OCI-LY1 (cell line): ENCODE measurements around the gene CTSK.
A peak's percentile ranks its signal among the peaks of the same experiment; 100 is the strongest.

Source experiments
- H2AFZ ChIP-seq: fragments of 200-600 bp; sonication (generic), shearing (Covaris generic); 2 replicates; pipeline ENCODE4 v1.6.0; 2014; ENCODE audit warnings: antibody characterized with exemption, mild to moderate bottlenecking, low read length
- H3F3A ChIP-seq: fragments of 200-600 bp; sonication (generic), shearing (Covaris generic); 2 replicates; pipeline ENCODE4 v1.6.0; 2014; ENCODE audit warnings: mild to moderate bottlenecking, antibody characterized with exemption, low read length, moderate library complexity; ENCODE audit not compliant: insufficient read depth
- H3K27ac ChIP-seq: fragments of 200-600 bp; sonication (generic); 2 replicates; pipeline ENCODE4 v1.5.1; 2014; ENCODE audit warnings: low read length, mixed run types, mild to moderate bottlenecking, low read depth; ENCODE audit not compliant: poor library complexity, severe bottlenecking
- H3K27me3 ChIP-seq: fragments of 200-600 bp; sonication (generic); 2 replicates; pipeline ENCODE4 v1.6.0; 2014; ENCODE audit warnings: antibody characterized with exemption, mild to moderate bottlenecking, low read length, moderate library complexity; ENCODE audit not compliant: insufficient read depth
- H3K36me3 ChIP-seq: fragments of 200-600 bp; sonication (generic); 2 replicates; pipeline ENCODE4 v1.6.1; 2014; ENCODE audit warnings: mild to moderate bottlenecking, antibody characterized with exemption, low read length, moderate library complexity, mixed read lengths; ENCODE audit not compliant: insufficient read depth
- H3K4me1 ChIP-seq: fragments of 200-600 bp; sonication (generic); 2 replicates; pipeline ENCODE4 v1.5.1; 2014; ENCODE audit warnings: mild to moderate bottlenecking, low read length, moderate library complexity; ENCODE audit not compliant: insufficient read depth, severe bottlenecking
- H3K4me2 ChIP-seq: fragments of 200-600 bp; sonication (generic), shearing (Covaris generic); 2 replicates; pipeline ENCODE4 v1.6.1; 2014; ENCODE audit warnings: low read length
- H3K4me3 ChIP-seq: fragments of 200-600 bp; sonication (generic); 2 replicates; pipeline ENCODE4 v1.5.1; 2014; ENCODE audit warnings: low read length, low read depth, mild to moderate bottlenecking, mixed read lengths; ENCODE audit not compliant: poor library complexity, severe bottlenecking
- H3K79me2 ChIP-seq: fragments of 200-600 bp; shearing (Covaris generic); 2 replicates; pipeline ENCODE4 v1.6.1; 2016; ENCODE audit warnings: mixed run types, low read length, mixed read lengths; ENCODE audit not compliant: insufficient read depth
- H3K9ac ChIP-seq: fragments of 200-600 bp; sonication (generic), shearing (Covaris generic); 2 replicates; pipeline ENCODE4 v1.6.1; 2014; ENCODE audit warnings: mild to moderate bottlenecking, low read length, mixed read lengths
- H3K9me2 ChIP-seq: fragments of 200-600 bp; sonication (generic), shearing (Covaris generic); 2 replicates; pipeline ENCODE4 v1.6.1; 2014; ENCODE audit warnings: low read depth, mild to moderate bottlenecking, low read length, mixed read lengths
- H3K9me3 ChIP-seq: fragments of 200-600 bp; shearing (Covaris generic); 2 replicates; pipeline ENCODE4 v1.6.1; 2014; ENCODE audit warnings: low read length, mixed read lengths
- H4K20me1 ChIP-seq: fragments of 200-600 bp; sonication (generic), shearing (Covaris generic); 2 replicates; pipeline ENCODE4 v1.6.0; 2016; ENCODE audit warnings: mild to moderate bottlenecking, low read length; ENCODE audit not compliant: insufficient read depth
- CTCF ChIP-seq: fragments of 200-600 bp; sonication (generic), shearing (Covaris generic); IDR thresholded peaks from 2 replicates; pipeline ENCODE4 v1.5.1; 2017; ENCODE audit warnings: mild to moderate bottlenecking, antibody characterized with exemption, low read length, moderate library complexity, mixed read lengths
- EZH2 ChIP-seq: fragments of 200-600 bp; sonication (generic), shearing (Covaris generic); IDR thresholded peaks from 2 replicates; pipeline ENCODE4 v1.8.0; 2017; ENCODE audit warnings: borderline replicate concordance, mixed run types, mild to moderate bottlenecking, antibody characterized with exemption, low read length, moderate library complexity, mixed read lengths

The CTSK gene

GRCh38 chr1:150764617-150765101 is 43.4 kb downstream of the CTSK start:
- H3K27ac ChIP-seq = peak overlapping the region; percentile 85
- H3K4me3 ChIP-seq = peak overlapping the region; percentile 82
- peak overlapping the region; percentile 87 for H3K9ac ChIP-seq

GRCh38 chr1:150763018-150763417 is 45.0 kb downstream of the CTSK start:
- Histone ChIP-seq H4K20me1 (no peaks in the 10 kb centered on the region), H3K4me3 (no peak overlapping the region), H3K9ac (no peak overlapping the region), H3F3A (no peaks in the 10 kb centered on the region), H3K27me3 (no peaks in the 10 kb centered on the region), H2AFZ (no peak overlapping the region), H3K36me3 (peaks cover 36% of the 10 kb centered on the region), H3K9me2 (no peaks in the 10 kb centered on the region), H3K9me3 (no peaks in the 10 kb centered on the region), H3K79me2 (peaks cover 20% of the 10 kb centered on the region), H3K4me2 (no peak overlapping the region), H3K4me1 (peaks cover 24% of the 10 kb centered on the region), H3K27ac (no peak overlapping the region)
- TF ChIP-seq CTCF (no peak), EZH2 (no peak)

More at GRCh38 chr1:150764617-150765101, 43.4 kb downstream of the CTSK start:
- peaks cover 35% of the 10 kb centered on the region for H3K36me3 ChIP-seq
- peak overlapping the region; percentile 88 for H3K4me2 ChIP-seq
- no peaks in the 10 kb centered on the region for H3K9me3 ChIP-seq
- no peaks in the 10 kb centered on the region for H4K20me1 ChIP-seq
- no peaks in the 10 kb centered on the region for H3K9me2 ChIP-seq
- no peaks in the 10 kb centered on the region for H3F3A ChIP-seq
- H2AFZ ChIP-seq = no peak overlapping the region
- peaks cover 29% of the 10 kb centered on the region for H3K4me1 ChIP-seq
- no peaks in the 10 kb centered on the region for H3K27me3 ChIP-seq
- TF ChIP-seq EZH2 (no peak), CTCF (no peak)
- H3K79me2 ChIP-seq = peaks cover 20% of the 10 kb centered on the region

GRCh38 chr1:150762552-150762951 is 45.5 kb downstream of the CTSK start:
- Histone ChIP-seq H3K4me3 (no peak overlapping the region), H3K36me3 (peaks cover 41% of the 10 kb centered on the region), H3K4me1 (peaks cover 24% of the 10 kb centered on the region)

GRCh38 chr1:150761801-150762200 is 46.3 kb downstream of the CTSK start:
- H3K4me1 ChIP-seq = peaks cover 24% of the 10 kb centered on the region
- H2AFZ ChIP-seq = no peak overlapping the region
- no peaks in the 10 kb centered on the region for H3K9me2 ChIP-seq
- H3K4me3 ChIP-seq = no peak overlapping the region
- H3F3A ChIP-seq = no peaks in the 10 kb centered on the region
- no peak overlapping the region for H3K4me2 ChIP-seq
- H3K9me3 ChIP-seq = no peaks in the 10 kb centered on the region
- H3K27me3 ChIP-seq = no peaks in the 10 kb centered on the region
- peaks cover 48% of the 10 kb centered on the region for H3K36me3 ChIP-seq
- no peak overlapping the region for H3K27ac ChIP-seq
- peaks cover 20% of the 10 kb centered on the region for H3K79me2 ChIP-seq
- H3K9ac ChIP-seq = no peak overlapping the region
- no peaks in the 10 kb centered on the region for H4K20me1 ChIP-seq
- no peak for TF ChIP-seq CTCF
- TF ChIP-seq EZH2 = no peak

More at GRCh38 chr1:150762552-150762951, 45.5 kb downstream of the CTSK start:
- no peak overlapping the region for H3K27ac ChIP-seq
- H3K9me2 ChIP-seq = no peaks in the 10 kb centered on the region
- no peak overlapping the region for H3K4me2 ChIP-seq
- peaks cover 20% of the 10 kb centered on the region for H3K79me2 ChIP-seq
- no peak overlapping the region for H2AFZ ChIP-seq
- no peaks in the 10 kb centered on the region for H4K20me1 ChIP-seq
- no peaks in the 10 kb centered on the region for H3F3A ChIP-seq
- H3K9me3 ChIP-seq = no peaks in the 10 kb centered on the region
- no peaks in the 10 kb centered on the region for H3K27me3 ChIP-seq
- TF ChIP-seq EZH2 = no peak
- H3K9ac ChIP-seq = no peak overlapping the region
